Muscle layer of colon (tissue), 2 donors: ENCODE measurements around the gene CYSLTR2.

Experiments
- H3K27ac ChIP-seq: one replicate; pipeline ENCODE4 v1.7.0; 2013; ENCODE audit warnings: low read depth, mild to moderate bottlenecking, low read length, moderate library complexity
- H3K27me3 ChIP-seq, 2 donors: one replicate each; pipeline ENCODE4 v1.7.0; 2013; ENCODE audit warnings: low read length in 2 of 2, mild to moderate bottlenecking in 2 of 2; ENCODE audit not compliant: insufficient read depth in 2 of 2, control insufficient read depth in 1 of 2
- H3K36me3 ChIP-seq: one replicate; pipeline ENCODE4 v1.7.0; 2013; ENCODE audit warnings: mild to moderate bottlenecking, low read length; ENCODE audit not compliant: insufficient read depth
- H3K4me1 ChIP-seq: one replicate; pipeline ENCODE4 v1.7.0; 2013; ENCODE audit warnings: mild to moderate bottlenecking, low read length; ENCODE audit not compliant: insufficient read depth
- H3K4me3 ChIP-seq, 2 donors: one replicate each; pipeline ENCODE4 v1.7.0; 2013; ENCODE audit warnings: low read length in 2 of 2, low read depth in 1 of 2, mild to moderate bottlenecking in 1 of 2, moderate library complexity in 1 of 2
- H3K9ac ChIP-seq: one replicate; pipeline ENCODE4 v1.7.0; 2013; ENCODE audit warnings: low read length
- H3K9me3 ChIP-seq: one replicate; pipeline ENCODE4 v1.7.0; 2013; ENCODE audit warnings: mild to moderate bottlenecking, low read length
- donor health status: abdominal sarcoma.
- donor health status: Adenocarcinoma of cecum.

CYSLTR2 gene

GRCh38 chr13:48644951-48645350, 8.8 kb upstream of the CYSLTR2 start:
- H3K36me3 ChIP-seq: no peaks in the 10 kb centered on the region
- H3K27ac ChIP-seq: no peak overlapping the region
- no peak overlapping the region for H3K4me3 ChIP-seq
- no peaks in the 10 kb centered on the region for H3K4me1 ChIP-seq
- no peak overlapping the region for H3K9ac ChIP-seq
- no peaks in the 10 kb centered on the region for H3K27me3 ChIP-seq
- H3K9me3 ChIP-seq: no peaks in the 10 kb centered on the region

- Histone ChIP-seq H3K27ac (no peak overlapping the region), H3K27me3 (no peaks in the 10 kb centered on the region), H3K36me3 (no peaks in the 10 kb centered on the region), H3K9me3 (no peaks in the 10 kb centered on the region), H3K4me1 (no peaks in the 10 kb centered on the region), H3K4me3 (no peak overlapping the region), H3K9ac (no peak overlapping the region)
These were observed 7.9 kb upstream of the CYSLTR2 start for GRCh38 chr13:48645845-48646244.

- H3K4me3 ChIP-seq: no peak overlapping the region
- H3K9ac ChIP-seq: no peak overlapping the region
- H3K4me1 ChIP-seq: no peaks in the 10 kb centered on the region
- no peaks in the 10 kb centered on the region for H3K27me3 ChIP-seq
- H3K9me3 ChIP-seq: no peaks in the 10 kb centered on the region
- no peak overlapping the region for H3K27ac ChIP-seq
- no peaks in the 10 kb centered on the region for H3K36me3 ChIP-seq
These were observed 6.9 kb upstream of the CYSLTR2 start for GRCh38 chr13:48646791-48647190.

GRCh38 chr13:48647625-48648024, 6.1 kb upstream of the CYSLTR2 start:
- Histone ChIP-seq H3K27ac (no peak overlapping the region), H3K27me3 (no peaks in the 10 kb centered on the region), H3K4me3 (no peak overlapping the region), H3K36me3 (no peaks in the 10 kb centered on the region), H3K9ac (no peak overlapping the region), H3K9me3 (no peaks in the 10 kb centered on the region), H3K4me1 (no peaks in the 10 kb centered on the region)

GRCh38 chr13:48648446-48648845, 5.3 kb upstream of the CYSLTR2 start:
- Histone ChIP-seq H3K27me3 (no peaks in the 10 kb centered on the region), H3K36me3 (no peaks in the 10 kb centered on the region), H3K4me3 (no peak overlapping the region), H3K9ac (no peak overlapping the region), H3K4me1 (no peaks in the 10 kb centered on the region), H3K9me3 (no peaks in the 10 kb centered on the region), H3K27ac (no peak overlapping the region)

GRCh38 chr13:48652851-48653471, 768 bp upstream of the CYSLTR2 start:
- Histone ChIP-seq H3K4me3 (no peak overlapping the region), H3K9ac (no peak overlapping the region), H3K9me3 (no peaks in the 10 kb centered on the region), H3K4me1 (no peaks in the 10 kb centered on the region), H3K27me3 (no peaks in the 10 kb centered on the region), H3K36me3 (no peaks in the 10 kb centered on the region), H3K27ac (no peak overlapping the region)

GRCh38 chr13:48654511-48654910, 782 bp downstream of the CYSLTR2 start:
- Histone ChIP-seq H3K4me3 (no peak overlapping the region), H3K27me3 (no peaks in the 10 kb centered on the region), H3K27ac (no peak overlapping the region), H3K9me3 (no peaks in the 10 kb centered on the region), H3K4me1 (no peaks in the 10 kb centered on the region), H3K9ac (no peak overlapping the region), H3K36me3 (no peaks in the 10 kb centered on the region)

- no peak overlapping the region for H3K4me3 ChIP-seq
- H3K36me3 ChIP-seq: no peaks in the 10 kb centered on the region
- H3K27ac ChIP-seq: no peak overlapping the region
- H3K9ac ChIP-seq: no peak overlapping the region
- no peaks in the 10 kb centered on the region for H3K9me3 ChIP-seq
- H3K4me1 ChIP-seq: peaks cover 6% of the 10 kb centered on the region
- H3K27me3 ChIP-seq: no peaks in the 10 kb centered on the region
These were observed 1.6 kb downstream of the CYSLTR2 start for GRCh38 chr13:48655291-48655690.

GRCh38 chr13:48656608-48657007, 2.9 kb downstream of the CYSLTR2 start:
- Histone ChIP-seq H3K4me3 (no peak overlapping the region), H3K4me1 (peaks cover 12% of the 10 kb centered on the region), H3K27ac (no peak overlapping the region)

GRCh38 chr13:48660361-48661076, 6.8 kb downstream of the CYSLTR2 start:
- H3K27me3 ChIP-seq: no peaks in the 10 kb centered on the region
- H3K4me3 ChIP-seq: no peak overlapping the region
- H3K9me3 ChIP-seq: no peaks in the 10 kb centered on the region
- no peak overlapping the region for H3K9ac ChIP-seq
- no peak overlapping the region for H3K27ac ChIP-seq
- no peaks in the 10 kb centered on the region for H3K36me3 ChIP-seq
- peaks cover 12% of the 10 kb centered on the region for H3K4me1 ChIP-seq

More at GRCh38 chr13:48656608-48657007, 2.9 kb downstream of the CYSLTR2 start:
- Histone ChIP-seq H3K9ac (no peak overlapping the region), H3K9me3 (no peaks in the 10 kb centered on the region), H3K36me3 (no peaks in the 10 kb centered on the region), H3K27me3 (no peaks in the 10 kb centered on the region)

GRCh38 chr13:48661107-48661506, 7.4 kb downstream of the CYSLTR2 start:
- Histone ChIP-seq H3K9me3 (no peaks in the 10 kb centered on the region), H3K36me3 (no peaks in the 10 kb centered on the region), H3K27ac (no peak overlapping the region), H3K27me3 (no peaks in the 10 kb centered on the region), H3K4me1 (peaks cover 12% of the 10 kb centered on the region), H3K4me3 (no peak overlapping the region), H3K9ac (no peak overlapping the region)

- Histone ChIP-seq H3K4me3 (no peak overlapping the region), H3K4me1 (peaks cover 12% of the 10 kb centered on the region), H3K9me3 (no peaks in the 10 kb centered on the region), H3K27ac (no peak overlapping the region), H3K9ac (no peak overlapping the region), H3K27me3 (no peaks in the 10 kb centered on the region), H3K36me3 (no peaks in the 10 kb centered on the region)
These were observed 8.5 kb downstream of the CYSLTR2 start for GRCh38 chr13:48662226-48662625.
